Liver (tissue), 9 donors: Measurements from ENCODE around the gene PALM2AKAP2. TPM values are rescaled to one million over a fixed set of nuclear protein-coding genes. Genes with fewer than 3 reads are reported as not detected.

Source experiments
- DNase-seq: peaks from one replicate; pipeline ENCODE4 v3.0.0-alpha.2; 2017; ENCODE audit warnings: low spot score
- H3K27ac ChIP-seq, 2 donors: one replicate each; pipeline ENCODE4 v1.7.0; 2013; ENCODE audit warnings: inconsistent platforms in 2 of 2, low read length in 2 of 2, control low read depth in 1 of 2, low read depth in 1 of 2, mild to moderate bottlenecking in 1 of 2
- H3K27me3 ChIP-seq, 4 donors: one replicate each; pipeline versions ENCODE4 v1.6.1 to v1.7.0; 2013; ENCODE audit warnings: low read length in 3 of 4, inconsistent platforms in 1 of 4, mild to moderate bottlenecking in 1 of 4, moderate library complexity in 1 of 4; ENCODE audit not compliant: control insufficient read depth in 4 of 4, insufficient read depth in 4 of 4
- H3K36me3 ChIP-seq, 4 donors: one replicate each; pipeline versions ENCODE4 v1.6.1 to v1.7.0; 2013; ENCODE audit warnings: low read length in 3 of 4, mild to moderate bottlenecking in 3 of 4, low read depth in 1 of 4, moderate library complexity in 1 of 4; ENCODE audit not compliant: control insufficient read depth in 4 of 4, insufficient read depth in 3 of 4
- H3K4me1 ChIP-seq, 4 donors: one replicate each; pipeline versions ENCODE4 v1.6.1 to v1.7.0; 2013; ENCODE audit warnings: low read length in 3 of 4, mild to moderate bottlenecking in 3 of 4, moderate library complexity in 1 of 4; ENCODE audit not compliant: control insufficient read depth in 4 of 4, insufficient read depth in 4 of 4
- H3K4me3 ChIP-seq, 3 donors: one replicate each; pipeline versions ENCODE4 v1.6.1 to v1.7.0; 2013; ENCODE audit warnings: low read length in 3 of 3, control low read depth in 1 of 3, low read depth in 1 of 3, mild to moderate bottlenecking in 1 of 3
- H3K9ac ChIP-seq, 2 donors: one replicate each; pipeline ENCODE4 v1.7.0; 2013; ENCODE audit warnings: low read length in 2 of 2, mild to moderate bottlenecking in 2 of 2, moderate library complexity in 2 of 2, control low read depth in 1 of 2, low read depth in 1 of 2
- H3K9me3 ChIP-seq, 4 donors: one replicate each; pipeline versions ENCODE4 v1.6.1 to v1.7.0; 2013; ENCODE audit warnings: low read length in 3 of 4; ENCODE audit not compliant: control insufficient read depth in 4 of 4
- ATF3 ChIP-seq: IDR thresholded peaks from 2 replicates; pipeline ENCODE4 v1.6.1; 2016; ENCODE audit warnings: antibody characterized with exemption
- CTCF ChIP-seq: fragments of 150-350 bp; IDR thresholded peaks from 2 replicates; pipeline ENCODE4 v1.5.1; 2017; ENCODE audit warnings: improper control_type of control experiment, low read depth, low read length; ENCODE audit not compliant: missing input control
- EGR1 ChIP-seq, 2 donors: IDR thresholded peaks; 2 replicates each; pipeline ENCODE4 v1.6.1; 2016 to 2018; ENCODE audit warnings: antibody characterized with exemption in 2 of 2, low read depth in 2 of 2
- FOXA1 ChIP-seq: IDR thresholded peaks from 2 replicates; pipeline ENCODE4 v1.6.1; 2016; ENCODE audit warnings: antibody characterized with exemption
- FOXA2 ChIP-seq: IDR thresholded peaks from 2 replicates; pipeline ENCODE4 v1.6.1; 2016; ENCODE audit warnings: antibody characterized with exemption
- GABPA ChIP-seq, 2 donors: IDR thresholded peaks in 1 of 2; conservative IDR thresholded peaks in 1 of 2; 2 replicates each; pipeline ENCODE4 v1.6.1; 2016; ENCODE audit warnings: antibody characterized with exemption in 2 of 2, mild to moderate bottlenecking in 1 of 2, moderate library complexity in 1 of 2
- HNF4A ChIP-seq, 2 donors: conservative IDR thresholded peaks; 2 replicates each; pipeline ENCODE4 v1.6.1; 2016; ENCODE audit warnings: antibody characterized with exemption in 2 of 2, mild to moderate bottlenecking in 2 of 2
- HNF4G ChIP-seq: IDR thresholded peaks from 2 replicates; pipeline ENCODE4 v1.6.1; 2016; ENCODE audit warnings: antibody characterized with exemption
- JUND ChIP-seq, 2 donors: IDR thresholded peaks; 2 replicates each; pipeline ENCODE4 v1.6.1; 2016; ENCODE audit warnings: antibody characterized with exemption in 2 of 2
- MAX ChIP-seq: IDR thresholded peaks from 2 replicates; pipeline ENCODE4 v1.6.1; 2016; ENCODE audit warnings: antibody characterized with exemption
- NR2F2 ChIP-seq: IDR thresholded peaks from 2 replicates; pipeline ENCODE4 v1.6.1; 2016; ENCODE audit warnings: antibody characterized with exemption
- RAD21 ChIP-seq, 2 donors: IDR thresholded peaks; 2 replicates each; pipeline ENCODE4 v1.6.1; 2016; ENCODE audit warnings: antibody characterized with exemption in 2 of 2, mild to moderate bottlenecking in 2 of 2
- REST ChIP-seq: IDR thresholded peaks from 2 replicates; pipeline ENCODE4 v1.6.1; 2016; ENCODE audit warnings: antibody characterized with exemption, mild to moderate bottlenecking
- RXRA ChIP-seq, 2 donors: IDR thresholded peaks; 2 replicates each; pipeline ENCODE4 v1.6.1; 2017 to 2018; ENCODE audit warnings: antibody characterized with exemption in 2 of 2, mild to moderate bottlenecking in 1 of 2
- SP1 ChIP-seq: IDR thresholded peaks from 2 replicates; pipeline ENCODE4 v1.6.1; 2018; ENCODE audit warnings: antibody characterized with exemption, mild to moderate bottlenecking
- TAF1 ChIP-seq: conservative IDR thresholded peaks from 2 replicates; pipeline ENCODE4 v1.6.1; 2016; ENCODE audit warnings: antibody characterized with exemption, mild to moderate bottlenecking
- YY1 ChIP-seq: IDR thresholded peaks from 2 replicates; pipeline ENCODE4 v1.6.1; 2016; ENCODE audit warnings: antibody characterized with exemption, mild to moderate bottlenecking
- ZBTB33 ChIP-seq: IDR thresholded peaks from 2 replicates; pipeline ENCODE4 v1.6.1; 2016; ENCODE audit warnings: antibody characterized with exemption
- WGBS: extraction: QIAGEN DNeasy Blood & Tissue Kit; methylation state at CpG from one replicate; pipeline ENCODE4 v1.1.7; 2013; 5-methylcytosine and 5-hydroxymethylcytosine counted together
- polyA plus RNA-seq, 2 donors: library from polyadenylated mRNA; stranded (reverse) in 1 of 2; unstranded in 1 of 2; fragments of 200-250 nt in 1 of 2; fragments of >200 nt in 1 of 2; fragmentation: Nextera tagmentation in 1 of 2; extraction: Ambion mirVana in 1 of 2; gene quantifications; one replicate each; pipeline versions ENCODE4 v1.2.1 to v1.2.3, GENCODE V29; 2013 to 2015
- total RNA-seq, 2 donors: library from RNA; depleted of rRNA; stranded (reverse); fragments of >200 nt; gene quantifications; one replicate each; pipeline ENCODE4 v1.2.3, GENCODE V29; 2014
- donor health status: healthy.
- donor health status: healthy.
- donor health status: healthy.
- donor health status: healthy.
- donor health status: healthy.

The PALM2AKAP2 gene
- total and polyA plus RNA-seq, 4 donors = 4.6 to 47.9 (median 6.2) TPM

- TF ChIP-seq ATF3 (no peak), NR2F2 (no peak), SP1 (no peak), REST (no peak)
Observed at GRCh38 chr9:109797509-109797908, 17.5 kb downstream of the PALM2AKAP2 start (continued).

GRCh38 chr9:109799141-109799540, 19.1 kb downstream of the PALM2AKAP2 start:
- Histone ChIP-seq H3K9ac (no peak overlapping the region), H3K36me3 (no peaks in the 10 kb centered on the region), H3K4me3 (no peak overlapping the region), H3K27me3 (no peaks in the 10 kb centered on the region), H3K27ac (peak overlapping the region in 1 of 2 donors; percentile 76), H3K9me3 (no peaks in the 10 kb centered on the region), H3K4me1 (peaks cover 9 to 60% (median 35%) of the 10 kb centered on the region in 4 donors)
- WGBS = 95% methylated on average over 3 of the region's 3 CpGs
- DNase-seq = no peak
- no peak for TF ChIP-seq HNF4G
- no peak for TF ChIP-seq SP1
- TF ChIP-seq TAF1 = no peak
- no peak for TF ChIP-seq FOXA2
- TF ChIP-seq RAD21 (IDR thresholded peaks at IDR 0.05) = no peak
- TF ChIP-seq CTCF = no peak
- no peak for TF ChIP-seq RXRA (IDR thresholded peaks at IDR 0.05)
- no peak for TF ChIP-seq EGR1 (IDR thresholded peaks at IDR 0.05; ENCODE audit: low read depth in 2 of 2)
- no peak for TF ChIP-seq MAX
- no peak for TF ChIP-seq REST
- TF ChIP-seq GABPA (IDR thresholded peaks at IDR 0.05 in 1 of 2, conservative IDR thresholded peaks at IDR 0.05 in 1 of 2) = no peak
- no peak for TF ChIP-seq NR2F2
- no peak for TF ChIP-seq JUND (IDR thresholded peaks at IDR 0.05)
- TF ChIP-seq HNF4A (conservative IDR thresholded peaks at IDR 0.05) = no peak
- no peak for TF ChIP-seq FOXA1
- TF ChIP-seq ATF3 = no peak
- no peak for TF ChIP-seq ZBTB33
- TF ChIP-seq YY1 = no peak
